HFF-Myc (cell line): ENCODE measurements around the gene NTMT2.
A peak's percentile ranks its signal among the peaks of the same experiment; 100 is the strongest.
"Not testable (repeated sequence)": the region's sequence is repeated elsewhere in the genome, so short reads cannot be mapped to it uniquely, and the experiment has no call there.

Experiments used
- DNase-seq: peaks from one replicate; pipeline ENCODE4 v3.0.0-alpha.2; 2011; ENCODE audit warnings: low read depth; ENCODE audit errors: extremely low read depth
- H3K4me3 ChIP-seq: replicated peaks from 2 replicates; pipeline ENCODE4 v1.5.1; 2011; ENCODE audit warnings: low read depth, mild to moderate bottlenecking, control low read depth, low read length
- CTCF ChIP-seq: IDR thresholded peaks from 2 replicates; pipeline ENCODE4 v1.5.1; 2012; ENCODE audit warnings: mild to moderate bottlenecking, low read depth, low read length, control low read depth; ENCODE audit errors: missing control alignments

NTMT2 gene

GRCh38 chr1:170156594-170156993 is 10.8 kb downstream of the NTMT2 start:
- no peak for TF ChIP-seq CTCF
- DNase-seq, result no peak

DNA sequence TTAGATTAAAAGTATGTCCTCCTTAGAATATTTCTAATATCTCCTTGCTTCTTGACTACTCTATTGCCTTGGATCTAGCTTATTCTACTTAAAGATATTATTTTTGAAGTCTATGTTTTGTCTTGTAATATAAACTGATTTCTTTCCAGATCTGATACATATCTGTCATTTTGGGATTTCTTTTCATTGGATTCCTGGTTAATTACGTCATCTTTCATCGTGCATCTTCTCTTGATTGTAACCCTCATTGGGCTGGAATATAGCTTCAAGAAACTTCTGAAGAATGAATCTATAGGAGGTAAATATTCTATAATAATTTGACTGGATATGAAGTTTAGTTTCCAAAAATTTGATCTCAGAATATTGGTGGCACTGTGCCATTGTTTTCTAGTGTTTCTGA is 12.1 kb downstream of the NTMT2 start:
- DNase-seq, result no peak
- H3K4me3 ChIP-seq, result no peak overlapping the region
- no peak for TF ChIP-seq CTCF

More at GRCh38 chr1:170156594-170156993, 10.8 kb downstream of the NTMT2 start:
- no peak overlapping the region for H3K4me3 ChIP-seq

- no peak for TF ChIP-seq CTCF
- peak; percentile 59 for DNase-seq
- H3K4me3 ChIP-seq, result no peak overlapping the region
Observed at GRCh38 chr1:170162459-170163246, 16.9 kb downstream of the NTMT2 start.

DNA sequence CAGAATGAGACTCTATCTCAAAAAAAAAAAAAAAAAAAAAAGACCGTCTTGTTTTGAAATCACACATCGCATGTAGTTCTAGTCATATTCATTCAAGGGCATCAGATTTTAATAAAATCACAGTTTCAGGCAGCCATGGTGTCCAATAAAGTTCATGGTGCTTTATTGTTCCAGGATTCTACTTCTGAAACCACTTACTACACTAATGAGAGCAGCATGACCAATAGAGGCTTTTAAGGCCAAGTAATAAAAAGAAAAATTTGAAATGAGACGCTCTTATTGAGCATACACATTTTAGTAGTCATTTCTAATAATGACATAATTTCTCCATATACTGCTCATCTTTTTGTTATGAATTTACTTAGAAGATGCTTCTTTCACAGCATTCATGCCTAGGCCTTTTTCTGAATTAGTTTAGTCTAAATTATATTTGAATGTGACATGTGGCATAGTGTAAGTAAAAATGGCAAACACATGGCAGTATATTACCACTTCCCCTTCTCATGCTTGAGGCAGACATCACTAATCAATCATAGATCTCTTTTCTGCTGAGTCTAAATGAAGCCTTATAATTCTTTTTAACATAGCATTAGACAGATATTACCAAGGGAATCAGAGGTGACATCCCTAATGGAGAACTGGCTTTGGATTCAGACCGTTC is 18.5 kb downstream of the NTMT2 start:
- no peak for TF ChIP-seq CTCF
- no peak for DNase-seq
- no peak overlapping the region for H3K4me3 ChIP-seq

DNA sequence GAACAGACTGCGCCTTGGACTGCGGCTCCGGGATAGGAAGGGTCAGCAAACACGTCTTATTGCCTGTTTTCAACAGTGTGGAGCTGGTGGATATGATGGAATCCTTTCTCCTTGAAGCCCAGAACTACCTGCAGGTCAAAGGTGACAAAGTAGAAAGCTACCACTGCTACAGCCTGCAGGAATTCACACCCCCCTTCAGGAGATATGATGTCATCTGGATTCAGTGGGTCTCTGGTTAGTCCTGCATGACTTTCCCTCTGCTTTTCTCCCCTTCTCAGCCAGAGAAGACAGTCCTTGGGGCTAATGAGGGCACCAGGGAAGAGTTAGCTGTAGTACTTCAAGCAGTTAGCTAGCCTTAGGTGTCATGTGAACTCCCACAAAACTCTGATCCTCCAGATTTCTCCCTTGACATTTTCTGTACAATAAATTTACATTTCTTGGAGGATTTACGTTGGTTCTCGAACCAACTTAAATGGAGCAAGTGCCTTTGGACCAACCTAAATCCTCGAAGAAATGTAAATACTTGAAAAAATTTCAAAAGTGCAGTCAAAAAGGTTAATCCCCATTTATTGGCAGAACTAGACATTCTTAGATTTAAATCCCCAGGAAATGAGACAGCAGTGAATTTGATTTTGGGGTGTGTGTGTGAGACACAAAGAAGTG is 20.9 kb downstream of the NTMT2 start:
- DNase-seq, result no peak
- no peak for TF ChIP-seq CTCF
- no peak overlapping the region for H3K4me3 ChIP-seq

DNA sequence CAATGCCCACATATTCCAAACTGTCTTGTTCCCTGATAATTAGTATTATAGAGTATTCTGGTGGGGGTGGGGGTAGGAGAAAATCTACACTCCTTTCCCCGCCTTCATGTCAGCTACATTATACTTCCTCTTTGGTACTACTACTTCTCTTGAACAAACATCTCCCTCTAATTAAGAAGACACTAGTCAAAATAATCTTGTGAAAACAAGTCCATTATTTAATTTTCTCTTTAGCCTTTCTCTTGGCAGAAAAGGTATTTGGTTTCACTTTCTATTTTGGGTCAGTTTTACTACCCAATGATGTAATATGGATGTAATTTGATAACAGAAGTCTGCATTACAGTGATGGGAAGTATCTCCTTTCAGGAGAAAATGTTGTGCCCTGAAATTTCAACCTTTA is 22.5 kb downstream of the NTMT2 start:
- no peak overlapping the region for H3K4me3 ChIP-seq
- TF ChIP-seq CTCF, result no peak
- no peak for DNase-seq

DNA sequence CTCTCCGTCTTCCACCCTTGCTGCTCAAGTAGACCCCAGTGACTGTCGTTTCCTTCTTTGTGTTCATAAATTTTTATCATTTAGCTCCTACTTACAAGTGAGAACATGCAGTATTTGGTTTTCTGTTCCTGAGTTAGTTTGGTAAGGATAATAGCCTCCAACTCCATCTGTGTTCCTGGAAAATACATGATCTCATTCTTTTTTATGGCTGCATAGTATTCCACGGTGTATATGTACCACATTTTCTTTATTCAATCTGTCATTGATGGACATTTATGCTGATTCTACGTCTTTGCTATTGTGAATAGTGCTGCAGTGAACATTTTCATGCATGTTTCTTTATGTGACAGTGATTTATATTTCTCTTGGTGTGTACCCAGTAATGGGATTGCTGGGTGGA is 24.8 kb downstream of the NTMT2 start:
- H3K4me3 ChIP-seq, result not testable (repeated sequence)

More for the DNA sequence above, 24.8 kb downstream of the NTMT2 start:
- DNase-seq, result not testable (repeated sequence)
